Prostate gland (tissue), 2 donors: ENCODE data around the gene CAMSAP2.

Experiments
- POLR2A ChIP-seq: fragments of 450-650 bp; IDR thresholded peaks from one replicate; pipeline ENCODE4 v1.6.1; 2016; ENCODE audit warnings: antibody characterized with exemption, mild to moderate bottlenecking
- POLR2AphosphoS5 ChIP-seq: sonication (generic); formaldehyde crosslinking; IDR thresholded peaks from one replicate; pipeline ENCODE4 v1.6.1; 2017; ENCODE audit warnings: antibody characterized with exemption
- TF ChIP-seq, protein P1 (sequence below), 4 experiments: fragments of 200-600 bp in 2 of 4; fragments of 450-650 bp in 2 of 4; sonication (generic) in 2 of 4; IDR thresholded peaks; 1 replicate in 3 of 4; 2 replicates in 1 of 4; pipeline ENCODE4 v1.5.1; 2016 to 2019; ENCODE audit warnings: antibody characterized with exemption in 4 of 4, mild to moderate bottlenecking in 2 of 4, moderate library complexity in 2 of 4

- TF ChIP-seq, protein P1, sequence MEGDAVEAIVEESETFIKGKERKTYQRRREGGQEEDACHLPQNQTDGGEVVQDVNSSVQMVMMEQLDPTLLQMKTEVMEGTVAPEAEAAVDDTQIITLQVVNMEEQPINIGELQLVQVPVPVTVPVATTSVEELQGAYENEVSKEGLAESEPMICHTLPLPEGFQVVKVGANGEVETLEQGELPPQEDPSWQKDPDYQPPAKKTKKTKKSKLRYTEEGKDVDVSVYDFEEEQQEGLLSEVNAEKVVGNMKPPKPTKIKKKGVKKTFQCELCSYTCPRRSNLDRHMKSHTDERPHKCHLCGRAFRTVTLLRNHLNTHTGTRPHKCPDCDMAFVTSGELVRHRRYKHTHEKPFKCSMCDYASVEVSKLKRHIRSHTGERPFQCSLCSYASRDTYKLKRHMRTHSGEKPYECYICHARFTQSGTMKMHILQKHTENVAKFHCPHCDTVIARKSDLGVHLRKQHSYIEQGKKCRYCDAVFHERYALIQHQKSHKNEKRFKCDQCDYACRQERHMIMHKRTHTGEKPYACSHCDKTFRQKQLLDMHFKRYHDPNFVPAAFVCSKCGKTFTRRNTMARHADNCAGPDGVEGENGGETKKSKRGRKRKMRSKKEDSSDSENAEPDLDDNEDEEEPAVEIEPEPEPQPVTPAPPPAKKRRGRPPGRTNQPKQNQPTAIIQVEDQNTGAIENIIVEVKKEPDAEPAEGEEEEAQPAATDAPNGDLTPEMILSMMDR (IDR thresholded peaks at IDR 0.05): no peak
- TF ChIP-seq POLR2A (no peak), POLR2AphosphoS5 (no peak)
Observed at GRCh38 chr1:200907611-200908097, 169.0 kb downstream of the CAMSAP2 start.
